ENCODE measurements around the gene FGF14.

FGF14 gene

DNA sequence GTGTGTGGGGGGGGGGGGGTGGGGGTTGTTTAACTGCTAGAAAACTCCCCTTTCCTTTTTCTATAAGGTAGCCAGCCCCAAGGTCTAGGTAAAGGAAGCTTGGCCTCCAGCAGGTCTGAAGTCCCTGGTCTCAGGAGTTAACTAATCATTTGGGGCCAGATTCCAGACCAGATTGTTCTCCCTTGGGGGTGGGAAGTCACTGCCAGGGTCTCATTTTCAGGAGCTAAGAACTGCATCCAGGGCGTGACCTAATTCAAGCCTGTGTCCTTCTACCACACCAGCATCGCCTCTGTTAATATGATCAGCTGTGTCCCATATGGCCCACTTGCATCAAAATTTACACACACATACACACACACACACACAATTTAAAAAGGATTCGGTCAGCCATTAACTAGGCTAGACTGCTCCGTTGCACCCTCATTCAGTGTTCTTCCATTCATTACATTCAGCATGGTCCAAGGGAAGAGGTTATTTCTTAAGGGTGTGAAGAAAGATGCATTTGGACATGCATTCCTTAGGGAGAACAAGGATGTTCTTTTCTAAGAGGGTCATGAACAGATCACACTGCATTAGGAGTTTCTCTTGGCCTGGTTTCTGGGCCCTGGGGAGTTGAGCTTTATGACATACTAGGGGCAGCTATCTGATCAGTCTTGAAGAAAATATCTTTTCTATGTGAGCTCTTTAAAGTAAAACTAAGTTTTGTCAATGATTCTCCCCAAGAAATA, 91.0 kb downstream of the FGF14 start:
- DNase-seq (ENCODE audit: low read depth) = no peak

DNA sequence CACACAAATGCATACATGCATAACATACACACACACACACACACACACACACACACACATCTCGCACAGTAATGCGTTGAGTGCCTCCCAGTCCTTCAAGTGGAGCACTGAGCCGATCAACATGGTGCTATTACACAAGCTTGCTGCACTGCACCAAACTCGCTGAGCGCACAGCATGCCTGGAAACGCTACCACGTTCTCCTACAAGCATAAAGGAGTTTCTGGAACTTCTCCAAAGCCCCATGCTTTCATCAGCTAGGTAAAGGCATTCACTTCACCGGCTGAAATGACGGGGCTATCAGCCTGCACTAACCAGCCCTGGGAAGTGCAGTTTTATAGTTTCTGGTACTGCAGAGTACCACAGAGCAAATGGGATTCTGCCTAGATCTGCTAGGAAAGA, 92.7 kb downstream of the FGF14 start:
- no peak for DNase-seq (ENCODE audit: low read depth)

DNA sequence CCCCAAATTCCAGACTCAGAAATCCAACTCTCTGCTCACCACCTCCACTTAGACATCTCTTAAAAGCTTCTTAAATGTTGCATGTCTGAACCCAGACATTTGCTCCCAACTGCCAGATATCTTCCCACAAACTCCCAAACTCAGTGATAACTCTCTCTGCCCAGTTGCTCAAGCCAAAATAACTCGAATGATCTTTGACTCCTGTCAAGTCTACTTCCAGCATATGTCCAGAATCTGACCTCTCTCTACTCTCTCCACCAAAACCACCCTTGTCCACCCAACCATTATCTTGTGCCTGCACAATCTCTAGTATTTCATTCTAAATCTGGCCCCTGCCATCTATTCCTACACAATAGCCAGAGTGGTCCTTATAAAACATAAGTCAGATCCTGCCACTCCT, 99.3 kb downstream of the FGF14 start:
- no peak for DNase-seq (ENCODE audit: low read depth)

DNA sequence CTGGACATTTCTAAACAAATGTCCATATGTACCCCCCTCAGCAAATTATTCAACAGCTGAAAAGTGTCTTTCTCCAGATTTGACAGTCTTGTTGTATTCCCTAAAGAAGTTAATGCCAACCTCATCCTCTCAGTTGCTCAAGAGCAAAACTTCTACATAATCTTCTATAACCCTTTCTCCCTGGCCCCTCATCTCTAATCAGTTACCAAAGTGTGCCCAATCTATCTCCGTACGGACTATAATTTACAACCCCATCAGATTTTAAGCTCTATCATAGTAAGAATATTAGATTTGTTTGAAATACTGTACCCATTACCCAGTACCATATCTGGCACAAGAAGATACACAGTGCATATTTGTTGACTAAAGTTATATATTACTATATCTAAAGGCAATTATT, 101.5 kb downstream of the FGF14 start:
- no peak for DNase-seq (ENCODE audit: low read depth)

DNA sequence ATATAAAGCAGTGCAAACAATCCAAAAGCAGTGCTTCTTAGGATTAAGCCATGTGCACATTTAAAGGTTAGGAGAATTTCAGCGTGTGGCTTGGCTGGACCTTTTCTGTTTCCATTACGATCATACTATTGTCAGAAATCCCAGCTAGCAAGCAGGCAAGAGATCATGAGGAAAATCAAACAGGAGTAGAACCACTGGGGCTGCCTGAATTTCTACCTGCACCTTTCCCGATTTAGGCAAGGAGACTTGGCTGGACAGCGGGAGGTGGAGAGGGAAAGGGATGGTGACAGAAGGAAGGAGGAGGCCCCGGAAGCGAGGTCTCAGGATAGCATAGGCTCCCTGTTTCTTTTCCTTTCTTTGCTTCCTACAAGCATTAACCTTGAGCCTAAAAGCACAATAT, 102.5 kb downstream of the FGF14 start:
- no peak for DNase-seq (ENCODE audit: low read depth)

DNA sequence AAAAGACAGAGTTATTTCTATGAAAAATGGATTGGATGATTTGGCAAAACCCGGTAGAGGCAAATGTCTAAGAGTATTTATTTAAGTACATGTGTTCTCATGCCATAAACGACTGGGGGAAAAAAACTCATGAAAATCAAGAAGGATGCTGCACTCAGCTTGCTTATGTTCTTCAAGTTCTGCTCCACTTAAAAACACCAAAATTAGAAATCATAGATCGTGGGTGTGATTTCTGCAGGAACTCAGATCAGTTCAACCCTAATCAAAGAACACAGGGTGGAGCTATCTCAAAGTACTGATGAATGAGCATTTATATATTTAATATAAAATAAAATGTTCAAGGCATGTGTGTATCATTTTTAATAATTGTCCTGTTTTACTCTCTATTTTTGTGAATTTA, 103.8 kb downstream of the FGF14 start:
- no peak for DNase-seq (ENCODE audit: low read depth)

DNA sequence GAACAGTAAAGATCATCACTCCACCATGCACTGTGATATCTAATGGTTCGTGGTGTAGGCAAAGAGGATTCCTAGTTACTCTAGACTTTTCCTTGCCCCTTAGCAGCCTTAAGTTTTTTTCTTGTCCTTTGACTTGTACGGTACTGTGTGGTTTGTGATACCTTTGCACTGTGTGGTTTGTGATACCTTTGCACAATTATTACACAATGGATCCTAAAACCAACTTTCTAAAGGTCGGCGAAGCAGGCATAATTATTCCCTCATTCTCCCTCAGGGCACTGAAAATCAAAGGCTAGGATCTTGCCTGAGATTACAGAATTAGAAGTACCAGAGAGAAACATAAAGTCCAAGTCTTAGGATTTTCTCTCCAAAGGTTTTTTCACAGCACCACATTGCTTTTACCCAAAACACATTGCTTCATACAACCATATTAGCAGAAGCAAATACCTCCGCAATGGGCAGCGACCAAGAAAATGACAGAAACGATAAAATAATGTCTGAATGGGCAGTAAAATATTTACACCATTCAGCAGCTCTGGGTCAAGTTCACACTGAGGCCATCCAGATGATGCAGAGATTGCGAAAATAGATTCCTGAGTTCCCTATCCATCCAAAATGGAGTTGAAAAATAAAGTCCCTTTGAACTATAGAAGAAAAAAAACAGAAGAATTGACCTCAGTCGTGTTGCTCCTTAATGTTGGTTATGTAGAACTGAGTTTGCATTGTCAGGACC, 106.4 kb downstream of the FGF14 start:
- DNase-seq (ENCODE audit: low read depth) = no peak

DNA sequence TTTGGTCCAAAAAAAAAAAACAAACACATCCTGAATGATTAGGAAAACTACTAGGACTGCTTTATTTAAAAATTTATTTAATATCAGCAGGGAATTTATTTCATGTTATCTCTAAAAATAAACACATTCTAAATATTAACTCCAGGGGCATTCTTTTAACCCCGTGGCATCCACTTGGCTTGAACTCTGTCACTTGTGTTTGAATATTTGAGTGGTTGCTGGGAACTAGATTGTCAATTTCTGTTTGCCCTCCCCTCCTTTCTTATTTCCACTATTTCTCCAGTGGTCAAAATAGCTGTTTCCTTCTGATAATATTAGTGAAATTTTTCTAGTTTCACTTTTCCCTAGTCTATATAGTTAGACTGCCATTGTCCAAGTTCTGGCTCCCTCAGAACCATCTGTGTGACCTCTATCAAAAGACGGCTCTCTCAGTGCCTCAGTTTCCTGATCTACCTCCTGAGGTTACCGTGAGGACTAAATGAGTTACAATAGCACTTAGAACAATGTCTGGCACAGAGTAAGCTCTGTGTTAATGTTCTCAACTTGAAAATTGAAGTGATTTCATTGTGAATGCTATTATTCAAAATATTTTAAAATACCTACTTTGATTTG, 107.3 kb downstream of the FGF14 start:
- no peak for DNase-seq (ENCODE audit: low read depth)

DNA sequence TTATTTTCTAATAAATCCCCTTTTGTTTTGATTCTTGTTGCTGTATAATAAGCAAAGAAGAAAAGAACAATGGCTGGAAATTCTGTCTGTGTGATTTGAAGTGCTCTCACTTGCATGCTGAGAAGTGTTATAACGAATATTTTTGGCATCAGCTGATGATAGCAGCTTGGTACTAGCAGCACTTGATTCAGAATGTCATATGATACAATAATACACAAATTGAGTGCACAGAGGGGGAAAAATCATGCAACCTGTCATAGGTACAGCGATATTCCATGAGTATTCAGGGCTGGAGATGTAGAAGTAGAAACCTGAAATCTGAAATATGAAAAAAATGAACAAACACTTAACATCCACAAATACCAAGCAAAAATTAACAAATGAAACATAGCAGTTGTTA, 108.1 kb downstream of the FGF14 start:
- DNase-seq (ENCODE audit: low read depth) = no peak

DNA sequence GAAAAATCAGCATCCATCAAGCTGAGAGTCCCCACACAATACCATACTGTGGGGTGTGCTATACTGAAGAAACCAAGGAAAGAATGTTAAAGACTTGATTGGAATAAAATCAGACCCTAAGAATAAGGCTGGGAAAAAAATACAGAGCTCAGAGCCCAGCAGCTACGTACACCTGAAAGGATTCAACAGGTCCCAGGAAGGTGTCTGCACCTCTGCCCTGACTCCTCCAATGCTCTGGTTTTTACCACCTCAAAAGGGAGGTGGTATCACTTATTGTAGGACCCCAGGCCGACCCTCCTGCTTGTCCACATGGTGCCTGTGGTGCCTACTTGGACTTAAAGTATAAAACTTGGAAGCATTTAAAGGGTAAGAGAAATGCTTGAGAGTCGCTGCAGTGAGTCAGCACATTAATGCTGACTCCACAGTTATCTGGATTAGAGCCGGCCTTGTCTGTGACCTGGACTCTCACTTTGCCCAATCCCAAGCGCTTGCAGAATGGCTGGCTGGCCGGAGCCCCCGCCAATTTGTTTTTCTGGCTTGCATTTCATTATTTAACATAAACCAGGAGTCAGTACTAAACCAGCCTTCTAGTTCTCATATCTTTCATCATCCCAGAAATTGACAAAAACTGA, 110.1 kb downstream of the FGF14 start:
- DNase-seq (ENCODE audit: low read depth) = no peak

DNA sequence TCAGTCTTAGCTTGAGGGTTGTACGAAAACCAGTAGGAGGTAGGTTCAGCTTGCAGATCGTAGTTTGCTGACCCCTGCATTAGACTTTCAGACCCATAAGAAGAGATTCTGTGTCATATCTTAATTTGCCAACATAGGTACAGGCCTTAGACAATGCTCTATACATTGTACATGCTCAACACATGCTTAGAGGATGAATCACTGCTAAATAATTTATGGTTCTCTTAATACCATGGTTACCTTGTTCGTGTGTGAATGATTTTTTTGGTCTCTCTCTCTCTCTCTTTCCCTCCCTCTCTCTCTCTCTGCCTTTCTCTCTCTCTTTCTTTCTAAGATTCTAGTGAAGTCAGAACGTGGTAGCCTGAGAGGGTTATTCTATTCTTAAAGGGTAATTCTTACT, 112.2 kb downstream of the FGF14 start:
- DNase-seq (ENCODE audit: low read depth) = no peak

DNA sequence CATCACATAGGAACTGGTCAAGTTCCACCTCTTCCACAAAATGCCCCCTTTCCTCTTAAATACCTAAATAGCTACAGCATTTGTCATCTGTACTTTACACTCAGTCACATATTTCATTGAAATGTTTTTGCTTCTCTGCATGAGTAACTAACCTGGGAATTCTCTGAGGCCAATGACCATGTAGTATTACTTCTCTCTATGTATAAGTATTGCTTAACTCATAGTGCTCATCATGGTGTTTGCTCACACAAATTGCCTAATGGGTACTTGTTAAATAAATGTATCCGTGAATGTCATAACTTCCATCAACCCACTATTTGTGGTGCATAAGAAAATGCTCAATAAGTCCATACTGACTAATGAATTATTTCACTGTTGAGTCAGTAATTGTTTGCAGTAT, 115.5 kb downstream of the FGF14 start:
- DNase-seq (ENCODE audit: low read depth) = no peak

DNA sequence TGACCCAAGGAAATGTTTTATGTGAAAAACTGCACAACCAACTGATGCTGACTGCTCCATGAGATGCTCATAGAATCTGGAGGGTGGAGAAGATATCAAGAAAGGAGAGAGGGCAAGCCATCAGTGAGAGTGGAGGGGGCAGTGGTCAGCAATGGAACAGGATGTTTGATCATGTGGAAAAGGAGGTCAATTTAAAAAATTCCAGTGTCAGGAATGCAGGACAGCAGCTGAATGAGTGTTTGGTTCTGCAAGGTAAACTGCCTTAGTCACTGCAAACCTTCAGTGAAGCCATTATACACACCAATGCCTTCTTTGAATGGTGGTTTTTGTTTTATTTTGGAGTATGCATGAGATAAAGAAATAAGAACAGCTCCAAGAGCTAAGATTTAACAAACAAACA, 121.5 kb downstream of the FGF14 start:
- DNase-seq (ENCODE audit: low read depth) = no peak

DNA sequence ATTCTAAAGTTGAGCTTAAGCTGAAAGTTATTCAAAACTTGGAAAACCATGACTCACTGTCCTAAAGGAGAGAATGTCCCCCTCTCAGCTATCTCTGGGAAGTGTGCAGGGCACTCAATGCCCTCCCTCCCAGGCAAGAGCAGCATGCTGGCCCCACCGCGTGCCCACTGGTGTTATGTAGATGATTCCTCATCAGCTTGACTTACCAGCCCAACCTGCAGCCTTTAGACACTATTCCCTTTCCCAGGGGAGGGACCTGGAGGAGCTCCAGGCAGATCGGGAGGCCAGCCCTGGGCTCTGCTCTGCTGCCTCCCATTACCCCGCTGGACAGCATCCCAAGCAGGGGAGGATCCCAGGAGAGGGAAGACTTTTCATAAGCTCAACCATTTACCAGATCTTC, 124.6 kb downstream of the FGF14 start:
- no peak for DNase-seq (ENCODE audit: low read depth)

DNA sequence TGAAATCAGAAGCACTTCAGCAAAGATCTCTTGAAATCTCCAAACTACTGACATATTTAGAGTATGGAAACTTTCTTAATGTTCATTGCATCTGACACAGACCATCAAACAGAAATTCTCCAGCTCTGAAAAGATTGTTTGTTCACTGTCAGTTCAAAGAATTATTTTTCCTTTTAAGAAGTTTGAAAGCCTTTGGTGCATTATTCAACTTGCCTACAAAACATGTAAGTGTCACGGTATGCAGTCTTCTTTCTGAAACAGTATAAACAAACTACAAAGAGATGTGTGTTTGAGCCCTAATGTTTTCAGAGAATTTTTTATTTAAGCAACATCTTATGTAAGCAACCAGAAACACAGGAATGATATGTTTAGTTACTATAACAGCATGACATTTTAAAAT, 125.4 kb downstream of the FGF14 start:
- no peak for DNase-seq (ENCODE audit: low read depth)

DNA sequence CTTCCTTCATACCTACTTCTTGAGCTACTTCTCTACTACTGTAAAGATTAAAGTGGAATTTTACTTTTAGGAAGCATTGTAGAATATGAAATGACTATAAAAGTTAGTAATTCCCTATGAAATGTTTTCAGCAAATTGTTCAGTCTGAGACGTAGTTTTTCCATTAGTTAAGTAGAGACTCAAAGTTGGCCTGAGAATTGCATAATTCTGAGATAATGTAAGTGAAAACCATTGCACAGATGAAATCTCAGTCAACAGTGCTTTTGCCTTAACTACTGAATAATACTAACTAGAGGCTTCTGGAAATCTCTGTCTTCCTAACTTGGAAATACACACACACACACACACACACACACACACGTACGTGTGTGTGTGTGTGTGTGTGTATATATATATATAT, 125.9 kb downstream of the FGF14 start:
- no peak for DNase-seq (ENCODE audit: low read depth)

DNA sequence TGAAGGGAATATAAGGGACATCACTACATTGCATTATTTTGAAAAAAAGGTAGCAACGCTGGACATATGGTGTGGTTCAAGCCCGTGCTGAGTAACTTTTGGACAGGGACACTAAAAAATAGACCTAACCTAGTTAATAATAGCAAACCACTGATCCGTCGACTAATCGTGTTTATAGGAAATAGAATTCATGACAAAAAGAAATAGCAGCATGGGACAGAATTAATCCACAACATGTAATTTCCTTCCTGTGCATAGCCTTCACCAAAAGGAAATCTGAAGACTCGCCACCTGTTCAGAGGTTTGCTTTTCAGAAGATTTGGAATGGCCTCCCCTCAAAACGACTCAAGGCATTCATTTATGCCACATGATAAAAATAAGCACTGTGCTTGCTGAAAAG, 128.7 kb downstream of the FGF14 start:
- no peak for DNase-seq (ENCODE audit: low read depth)

DNA sequence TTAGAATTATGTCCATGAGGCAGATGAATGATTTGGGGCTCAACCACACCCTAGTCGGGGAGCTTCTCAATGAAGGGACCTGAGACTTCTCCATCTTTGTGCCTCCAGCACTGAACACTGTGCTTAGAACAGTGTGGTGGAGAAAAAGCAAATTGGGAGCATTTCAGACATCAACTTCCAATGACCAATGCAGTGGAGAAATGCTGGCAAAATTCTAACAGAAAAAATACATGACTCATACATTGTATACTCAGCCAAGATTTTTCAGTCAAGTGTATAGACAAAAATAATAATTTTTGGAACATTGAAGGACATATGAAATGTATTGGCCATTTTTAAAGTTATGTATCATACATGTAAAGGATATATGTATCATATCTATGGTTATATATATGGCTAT, 134.7 kb downstream of the FGF14 start:
- DNase-seq (ENCODE audit: low read depth) = no peak

DNA sequence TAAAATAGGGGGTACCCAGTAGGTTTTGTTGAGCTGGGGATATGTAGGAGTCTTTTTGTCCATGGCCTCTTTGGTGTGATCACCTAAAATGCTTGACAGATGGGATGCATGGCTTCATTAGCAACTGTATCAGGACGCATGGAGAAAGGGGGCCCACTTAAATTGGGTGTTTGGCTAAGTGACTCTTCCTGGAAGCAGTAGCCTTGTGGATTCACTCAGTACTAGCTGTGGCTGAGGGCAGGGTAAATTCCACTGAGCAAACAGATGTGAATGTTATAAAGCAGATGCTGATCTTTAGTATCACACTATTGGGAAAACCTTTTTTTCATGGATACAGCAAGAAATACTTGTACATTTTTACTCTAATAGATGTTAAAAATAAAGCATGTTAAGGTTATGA, 140.0 kb downstream of the FGF14 start:
- DNase-seq (ENCODE audit: low read depth) = no peak

DNA sequence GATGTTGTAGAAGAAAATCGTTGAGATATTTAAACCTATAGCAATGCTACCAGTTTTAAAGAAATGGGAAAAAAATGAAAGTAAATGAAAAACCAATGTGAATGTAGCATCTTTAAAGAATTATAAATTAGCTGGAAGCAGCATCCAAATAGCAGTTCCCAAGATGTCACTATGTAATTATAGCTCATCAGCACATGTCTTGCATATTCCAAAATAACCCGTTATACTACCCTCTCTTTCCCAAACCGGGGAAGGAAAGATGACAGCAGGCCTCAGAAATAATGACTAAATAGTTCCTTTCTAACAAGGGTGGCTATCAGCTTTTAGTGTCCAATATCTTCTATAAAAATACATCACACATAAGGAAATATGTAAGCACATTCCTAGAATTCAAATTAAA, 140.5 kb downstream of the FGF14 start:
- no peak for DNase-seq (ENCODE audit: low read depth)

DNA sequence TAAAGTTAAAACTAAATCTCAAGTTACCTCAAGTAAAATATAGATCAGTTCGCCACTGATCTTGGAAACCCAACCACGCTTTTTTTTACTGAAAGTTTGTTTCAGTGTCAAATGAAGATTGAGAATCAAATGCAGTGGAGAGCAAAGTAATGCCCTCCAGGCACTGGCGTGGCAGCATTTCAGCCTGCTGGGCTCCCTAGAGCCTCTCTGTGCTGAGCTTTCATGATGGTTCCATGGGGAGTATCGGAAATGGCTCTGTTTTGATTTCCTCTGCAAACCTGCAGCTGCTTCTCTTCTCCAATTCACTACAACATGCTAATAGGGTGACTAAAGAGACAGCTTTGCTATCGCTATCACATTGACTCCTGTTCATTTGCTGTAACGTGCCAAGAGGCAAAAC, 141.6 kb downstream of the FGF14 start:
- DNase-seq (ENCODE audit: low read depth) = no peak

DNA sequence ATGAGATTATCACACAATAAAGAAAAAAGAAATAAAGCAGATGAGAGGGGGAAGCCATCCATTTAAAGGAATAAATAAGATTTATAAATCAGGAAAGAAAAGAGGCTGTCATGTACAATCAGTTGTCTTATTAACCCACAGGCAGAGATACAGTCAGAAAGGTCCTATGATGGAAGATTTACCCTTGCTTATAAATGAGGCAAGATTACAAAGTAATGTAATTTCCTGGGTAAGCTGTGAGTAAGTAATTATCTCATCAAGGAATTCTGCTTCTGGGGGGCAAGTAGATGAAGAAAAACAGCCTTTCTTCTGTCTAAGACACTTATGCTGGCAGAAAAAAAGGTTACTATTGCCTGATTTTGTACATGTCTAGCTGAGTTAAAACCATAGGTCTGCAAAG, 146.4 kb downstream of the FGF14 start:
- no peak for DNase-seq (ENCODE audit: low read depth)

DNA sequence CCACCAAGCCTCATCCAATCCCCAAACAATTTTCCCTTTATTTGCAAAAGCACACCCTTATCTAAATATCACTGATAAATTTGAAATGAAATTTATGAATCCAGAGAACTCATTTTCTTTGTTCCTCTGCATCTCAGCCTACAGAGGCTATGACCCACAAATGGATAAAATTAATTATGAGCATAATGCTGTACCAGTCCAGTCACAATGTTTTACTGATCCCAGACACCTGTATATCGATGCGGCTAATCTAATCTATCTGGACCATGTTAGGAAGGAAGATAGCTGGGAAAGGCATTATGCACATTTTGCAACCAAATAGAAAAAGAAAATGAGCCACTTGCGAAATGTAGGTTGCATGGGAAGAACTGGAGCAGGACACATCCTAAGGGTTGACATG, 150.0 kb downstream of the FGF14 start:
- no peak for DNase-seq (ENCODE audit: low read depth)
